GM21515 (cell line): ENCODE results near the gene ANKS4B.
"Not testable (repeated sequence)": the region's sequence is repeated elsewhere in the genome, so short reads cannot be mapped to it uniquely, and the experiment has no call there.

Experiments
- ATAC-seq: cut with Tn5 transposase; IDR thresholded peaks from one replicate; pipeline ENCODE4 v1.9.1; 2021; ENCODE audit not compliant: unreplicated experiment

The ANKS4B gene, protein sequence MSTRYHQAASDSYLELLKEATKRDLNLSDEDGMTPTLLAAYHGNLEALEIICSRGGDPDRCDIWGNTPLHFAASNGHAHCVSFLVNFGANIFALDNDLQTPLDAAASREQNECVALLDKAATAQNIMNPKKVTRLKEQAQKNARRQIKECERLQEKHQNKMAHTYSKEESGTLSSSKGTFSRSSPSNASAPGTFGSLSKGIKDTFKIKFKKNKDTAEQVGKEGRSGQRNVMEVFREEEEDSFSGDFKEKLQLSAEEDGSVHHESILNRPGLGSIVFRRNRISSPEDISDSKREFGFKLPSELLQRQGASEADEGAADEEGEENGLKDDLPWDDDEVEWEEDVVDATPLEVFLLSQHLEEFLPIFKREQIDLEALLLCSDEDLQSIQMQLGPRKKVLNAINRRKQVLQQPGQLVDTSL

DNA sequence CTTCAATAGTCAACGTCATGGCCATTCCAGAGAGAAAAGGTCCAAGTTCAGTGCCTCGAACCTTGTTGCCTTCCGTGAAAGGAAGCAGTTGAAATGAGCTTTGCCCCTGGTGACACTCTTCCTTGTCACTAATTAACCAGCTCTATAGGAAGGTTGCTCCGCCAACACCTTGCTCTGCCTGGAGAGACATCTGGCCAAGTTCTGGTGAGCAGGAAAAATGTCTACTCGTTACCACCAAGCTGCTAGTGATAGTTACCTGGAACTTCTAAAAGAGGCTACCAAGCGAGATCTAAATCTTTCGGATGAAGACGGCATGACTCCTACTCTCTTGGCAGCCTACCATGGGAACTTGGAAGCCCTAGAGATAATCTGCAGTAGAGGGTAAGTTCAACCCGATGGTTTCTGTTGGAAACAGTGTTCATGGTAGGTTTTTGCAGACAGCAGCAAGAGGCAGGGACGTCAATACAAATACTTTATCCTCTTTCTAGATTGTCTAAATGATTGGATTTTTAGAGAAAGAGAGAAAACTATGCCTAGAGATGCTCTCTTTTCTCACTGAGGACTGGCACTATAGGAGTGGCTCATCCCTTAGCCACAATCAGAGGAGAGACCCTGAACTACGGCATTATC, at the start of gene ANKS4B:
ANKS4B (plus strand) TSS at position 179 of the 630 bp plus-strand sequence; CDS start at position 218, 39 bp downstream.
- no peak for ATAC-seq

DNA sequence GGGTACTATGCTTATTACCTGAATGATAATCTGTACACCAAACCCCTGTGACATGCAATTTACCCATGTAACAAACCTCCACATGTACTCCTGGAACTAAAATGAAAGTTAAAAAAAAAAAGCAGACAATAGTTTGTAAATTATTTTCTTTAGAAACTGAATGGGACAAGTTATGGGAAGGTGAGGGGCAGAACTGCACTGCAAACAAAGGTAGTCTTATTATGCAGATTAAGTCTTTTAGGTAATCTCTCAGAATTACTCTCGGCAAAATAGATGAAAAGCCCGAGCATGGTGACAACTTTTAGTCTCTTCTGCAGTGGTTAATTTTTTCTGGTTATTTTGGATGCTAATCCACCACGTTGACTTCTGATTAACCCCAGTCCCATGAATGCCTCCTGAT, 49.5 kb upstream of the ANKS4B start:
- ATAC-seq = no peak

DNA sequence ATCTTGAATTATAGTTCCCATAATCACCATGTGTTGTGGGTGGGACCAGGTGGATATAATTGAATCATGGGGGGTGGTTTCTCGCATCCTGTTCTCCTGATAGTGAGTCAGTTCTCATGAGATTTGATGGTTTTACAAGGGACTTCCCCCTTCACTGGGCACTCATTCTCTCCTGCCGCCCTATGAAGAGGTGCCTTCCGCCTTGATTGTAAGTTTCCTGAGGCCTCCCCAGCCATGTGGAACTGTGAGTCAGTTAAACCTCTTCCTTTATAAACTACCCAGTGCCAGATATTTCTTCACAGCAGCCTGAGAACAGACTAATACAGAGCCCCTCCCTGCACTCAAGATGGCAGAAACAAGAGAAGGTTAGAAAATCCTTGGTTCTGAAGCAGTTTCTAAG, 48.7 kb upstream of the ANKS4B start:
- ATAC-seq = no peak

DNA sequence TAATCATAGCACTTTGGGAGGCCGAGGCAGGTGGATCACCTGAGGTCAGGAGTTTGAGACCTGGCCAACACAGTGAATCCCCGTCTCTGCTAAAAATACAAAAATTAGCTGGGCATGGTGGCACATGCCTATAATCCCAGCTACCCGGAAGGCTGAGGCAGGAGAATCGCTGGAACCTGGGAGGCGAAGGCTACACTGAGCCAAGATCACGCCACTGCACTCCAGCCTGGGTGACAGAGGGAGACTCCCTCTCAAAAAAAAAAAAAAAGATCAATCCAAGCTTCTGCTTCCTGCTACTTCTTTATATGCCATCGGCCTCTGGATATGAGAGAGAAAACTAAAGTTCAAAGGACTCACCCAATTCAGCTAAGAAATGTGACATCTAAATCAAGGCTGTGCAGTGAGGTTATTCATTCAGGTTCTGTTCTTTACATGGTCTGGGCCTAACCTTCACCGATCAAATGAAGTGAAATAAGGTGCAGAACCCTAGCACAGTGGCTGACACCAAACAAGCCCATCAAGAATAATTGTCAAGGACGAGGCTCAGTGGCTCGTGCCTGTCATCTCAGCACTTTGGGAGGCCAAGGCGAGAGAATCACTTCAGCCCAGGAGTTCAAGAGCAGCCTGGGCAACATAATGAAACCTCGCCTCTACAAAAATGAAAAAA, 47.7 kb upstream of the ANKS4B start:
- no peak for ATAC-seq

DNA sequence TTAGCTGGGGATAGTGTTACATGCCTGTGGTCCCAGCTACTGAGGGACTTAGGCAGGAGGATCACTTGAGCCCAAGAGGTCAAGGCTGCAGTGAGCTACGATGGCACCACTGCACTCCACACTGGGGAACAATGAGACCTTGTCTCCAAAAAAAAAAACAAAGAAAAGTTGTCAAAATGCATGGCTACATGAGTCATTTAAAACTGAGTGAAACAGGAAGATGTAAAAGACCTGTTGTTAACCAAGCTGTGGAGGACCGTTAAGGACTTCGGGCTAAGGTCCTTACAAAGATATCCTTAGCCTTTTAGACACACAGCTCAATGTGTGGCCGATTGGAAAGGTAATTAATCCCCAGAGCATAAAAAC, 47.2 kb upstream of the ANKS4B start:
- ATAC-seq = no peak

DNA sequence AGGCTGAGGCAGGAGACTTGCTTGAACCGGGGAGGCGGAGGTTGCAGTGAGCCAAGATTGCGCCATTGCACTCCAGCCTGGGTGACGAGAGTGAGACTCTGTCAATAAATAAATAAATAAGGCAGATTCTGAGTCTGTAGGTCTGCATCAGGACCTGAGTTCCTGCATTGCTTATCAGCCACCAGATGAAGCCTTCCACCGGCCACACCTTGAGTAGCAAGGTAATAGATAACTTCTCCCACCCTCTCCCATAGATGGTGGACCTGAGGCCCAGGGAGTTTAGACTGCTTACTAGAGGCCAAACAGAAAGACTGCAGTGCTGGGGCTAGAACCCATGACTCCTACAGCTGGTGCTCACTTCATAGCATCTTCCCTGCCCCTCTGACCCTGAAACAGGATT, 44.2 kb upstream of the ANKS4B start:
- no peak for ATAC-seq

DNA sequence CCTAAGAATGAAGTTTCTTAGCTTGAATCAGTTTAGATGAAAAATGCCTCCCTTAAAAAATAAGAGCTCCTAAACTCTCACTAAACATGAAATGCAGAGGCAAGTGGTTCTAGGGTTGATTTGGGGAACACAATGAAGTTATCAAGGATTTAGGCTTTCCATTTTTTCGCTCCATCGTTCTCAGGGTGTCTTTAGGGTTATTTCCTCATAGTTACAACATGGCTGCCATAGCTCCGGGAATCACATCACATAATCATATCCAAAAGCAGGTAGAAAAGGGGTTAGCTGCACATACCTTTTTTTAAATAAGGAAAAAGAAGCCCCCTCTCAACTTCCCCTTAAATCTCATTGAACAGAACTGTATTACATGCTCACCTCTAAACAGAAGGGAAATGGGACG, 43.5 kb upstream of the ANKS4B start:
- no peak for ATAC-seq

DNA sequence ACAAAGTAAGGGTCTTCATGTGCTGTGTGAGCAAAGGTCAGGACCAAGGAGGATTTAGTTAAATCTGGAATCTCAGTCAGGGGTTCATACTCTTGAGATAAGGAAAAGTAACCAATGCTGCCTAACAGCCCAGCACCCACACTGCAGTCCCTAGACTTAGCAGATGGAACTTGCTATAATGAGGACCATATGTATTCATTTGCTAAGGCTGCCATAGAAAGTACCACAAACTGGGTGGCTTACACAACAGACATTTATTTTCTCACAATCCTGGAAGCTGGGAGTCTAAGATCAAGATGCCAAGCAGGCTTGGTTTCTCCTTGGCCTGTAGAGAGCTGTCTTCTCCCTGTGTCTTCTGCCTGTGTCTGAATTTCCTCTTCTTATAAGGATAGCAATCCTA, 42.9 kb upstream of the ANKS4B start:
- no peak for ATAC-seq

DNA sequence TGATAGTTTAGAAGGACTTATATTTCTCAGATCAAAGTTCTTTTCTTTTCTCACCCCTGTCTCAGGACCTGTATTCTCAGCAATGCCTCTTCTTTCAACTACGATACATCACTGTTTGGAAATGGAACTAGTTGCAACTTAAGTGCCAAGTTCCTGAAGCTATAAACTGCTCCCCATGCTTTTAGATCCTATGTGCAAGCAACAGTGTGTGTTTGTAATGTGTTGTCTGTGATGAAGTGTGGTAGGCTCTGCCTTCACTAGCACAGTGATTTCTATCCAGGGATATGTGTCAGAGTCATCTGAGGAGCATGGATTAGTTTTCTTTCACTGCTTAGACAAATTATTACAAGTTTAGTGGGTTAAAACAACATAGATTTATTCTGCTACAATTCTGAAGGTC, 40.5 kb upstream of the ANKS4B start:
- no peak for ATAC-seq

DNA sequence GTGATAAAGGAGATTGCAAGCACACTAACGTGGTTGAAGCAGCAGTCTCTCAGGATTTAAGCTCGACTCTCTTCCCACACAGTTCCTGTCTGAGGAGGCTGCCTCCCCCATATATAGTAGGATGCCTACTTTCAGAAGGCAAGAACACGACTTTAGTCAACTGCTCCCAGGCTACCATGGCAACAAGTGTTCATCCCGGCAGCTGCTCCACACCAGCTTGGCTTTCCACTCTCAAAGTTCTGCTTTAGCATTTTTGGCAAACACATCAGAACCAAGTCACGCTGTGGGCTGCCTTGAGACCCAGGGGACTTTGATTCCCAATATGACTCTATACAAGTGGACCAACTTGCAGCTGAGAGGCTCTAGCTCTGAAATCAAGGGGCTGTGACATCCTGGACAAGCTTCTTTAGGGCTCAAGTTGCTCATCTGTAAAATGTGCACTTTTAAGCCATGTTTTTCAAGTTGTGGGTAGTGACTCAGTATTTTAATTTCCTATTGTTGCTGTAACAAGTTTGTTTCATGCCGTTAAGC, 38.7 kb upstream of the ANKS4B start:
- ATAC-seq = no peak

DNA sequence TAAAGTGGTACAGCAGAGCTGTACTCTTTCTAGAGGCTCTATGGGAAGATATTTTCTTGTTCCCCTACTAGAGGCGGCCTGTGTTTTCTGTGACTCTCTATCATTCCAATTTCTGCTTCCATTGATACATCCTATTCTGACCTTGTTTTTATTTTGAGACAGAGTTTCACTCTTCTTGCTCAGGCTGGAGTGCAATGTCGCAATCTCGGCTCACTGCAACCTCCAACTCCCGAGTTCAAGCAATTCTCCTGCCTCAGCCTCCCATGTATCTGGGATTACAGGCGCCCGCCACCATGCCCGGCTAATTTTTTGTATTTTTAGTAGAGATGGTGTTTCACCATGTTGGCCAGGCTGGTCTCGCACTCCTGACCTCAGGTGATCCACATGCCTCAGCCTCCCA, 38.2 kb upstream of the ANKS4B start:
- not testable (repeated sequence) for ATAC-seq

DNA sequence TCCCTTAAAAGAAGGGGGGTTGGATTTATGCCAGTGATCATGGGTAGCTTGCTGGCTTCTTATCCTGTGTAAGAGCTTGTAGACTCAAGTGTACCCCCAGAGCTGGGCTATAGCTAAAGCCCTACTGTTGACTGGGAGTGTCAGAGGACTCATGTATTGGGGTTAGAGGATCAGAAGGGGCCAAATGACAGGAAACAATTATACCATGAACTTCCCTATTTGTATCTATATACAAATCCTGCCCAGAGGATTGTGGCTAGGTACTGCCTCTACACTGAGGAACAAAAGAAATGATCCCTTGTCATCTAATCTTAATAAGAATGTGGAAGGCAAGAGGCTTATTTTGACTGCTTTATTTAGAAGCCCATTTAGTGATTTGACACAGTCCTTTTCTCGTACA, 36.4 kb upstream of the ANKS4B start:
- no peak for ATAC-seq

DNA sequence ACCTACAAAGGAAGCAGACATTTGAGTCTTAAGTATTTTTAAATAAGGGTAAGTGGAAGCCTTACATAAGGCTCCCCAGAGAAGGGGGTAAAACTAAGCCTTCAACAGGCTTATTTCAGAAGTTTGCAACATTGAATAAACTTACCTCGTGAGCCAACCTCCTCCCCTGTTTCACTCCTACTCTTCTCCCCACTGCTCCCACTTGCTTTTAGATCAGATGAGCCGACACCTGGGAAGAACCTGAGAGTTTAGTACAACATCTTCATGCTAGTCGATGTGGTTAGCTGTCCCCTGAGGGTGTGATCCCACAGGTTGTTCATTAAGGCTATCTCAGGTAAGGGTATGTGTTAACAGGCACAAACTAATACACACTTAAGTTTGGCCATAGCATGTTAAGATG, 35.9 kb upstream of the ANKS4B start:
- ATAC-seq = no peak

DNA sequence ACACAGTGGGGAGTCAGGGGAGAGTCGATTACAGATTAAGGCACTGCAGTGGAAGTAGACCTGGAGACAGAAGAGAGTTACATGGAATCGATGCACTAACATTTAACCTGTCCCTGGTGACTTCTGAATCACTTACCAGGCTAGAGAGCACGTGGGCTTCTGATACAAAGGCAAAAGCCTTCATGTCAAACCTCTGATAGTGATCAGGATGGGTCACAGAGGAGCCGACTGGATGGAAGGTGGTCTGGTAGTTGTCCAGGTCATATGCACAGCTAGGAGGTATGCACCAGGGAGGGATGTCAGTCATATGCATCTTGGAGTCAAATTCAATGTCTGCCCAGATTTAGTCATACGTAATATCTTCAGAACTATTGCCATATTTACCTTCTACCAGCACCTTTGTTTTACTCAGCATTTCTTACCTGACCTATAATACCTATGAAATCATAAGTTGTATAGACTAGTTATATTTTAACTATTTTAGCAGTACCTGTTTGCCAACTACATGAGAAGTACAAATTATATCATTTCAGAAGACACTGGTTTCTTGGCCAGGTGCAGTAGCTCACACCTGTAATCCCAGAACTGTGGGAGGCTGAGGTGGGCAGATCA, 33.8 kb upstream of the ANKS4B start:
- ATAC-seq = no peak

DNA sequence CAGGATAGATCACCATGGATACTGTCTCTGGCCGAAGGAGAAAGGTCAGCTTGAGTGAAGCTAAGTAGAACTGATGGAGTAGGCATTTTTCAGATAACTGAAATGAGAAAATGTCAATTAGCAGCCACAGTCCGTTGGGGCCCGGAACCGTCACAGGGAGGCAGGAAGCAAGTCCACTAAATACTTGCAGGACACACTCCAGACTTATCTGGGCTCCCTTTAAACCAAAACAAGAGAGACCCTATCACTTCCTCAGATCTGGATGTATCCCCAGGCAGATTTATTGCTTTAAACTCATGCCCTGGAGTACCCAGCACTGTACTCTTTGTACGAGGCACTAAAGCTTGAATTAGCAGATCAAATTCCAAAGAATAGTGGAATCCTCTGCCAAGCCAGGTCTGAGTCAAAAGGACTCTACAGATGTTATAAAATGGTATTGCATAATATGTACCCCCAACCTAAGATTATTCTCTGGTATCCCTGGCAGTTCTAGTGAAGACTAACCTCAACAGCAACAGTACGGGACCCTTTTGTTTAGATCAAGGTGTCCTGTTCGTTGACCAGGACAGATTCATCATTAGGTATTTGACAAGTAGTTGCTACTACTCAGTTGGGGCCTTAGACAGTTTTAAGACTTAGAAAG, 30.2 kb upstream of the ANKS4B start:
- no peak for ATAC-seq

DNA sequence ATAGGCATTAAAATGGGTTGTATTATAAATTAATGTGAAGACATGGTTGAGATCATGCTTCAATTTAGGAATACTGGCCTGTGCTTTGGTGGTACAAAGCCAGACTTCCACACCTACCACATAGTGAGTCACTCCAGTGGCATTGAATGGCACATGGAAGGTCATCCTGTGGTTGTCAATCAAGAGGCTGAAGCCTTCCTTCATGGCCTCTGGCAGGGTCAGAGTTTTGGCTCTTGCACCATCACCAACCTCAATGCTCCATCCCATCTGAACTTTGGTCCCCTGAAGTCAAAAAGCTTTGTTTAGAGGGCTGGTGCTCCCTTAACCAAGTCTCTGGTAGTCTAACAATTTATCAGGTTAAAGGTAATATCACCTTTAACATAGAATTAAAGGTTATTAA, 28.2 kb upstream of the ANKS4B start:
- ATAC-seq = no peak

DNA sequence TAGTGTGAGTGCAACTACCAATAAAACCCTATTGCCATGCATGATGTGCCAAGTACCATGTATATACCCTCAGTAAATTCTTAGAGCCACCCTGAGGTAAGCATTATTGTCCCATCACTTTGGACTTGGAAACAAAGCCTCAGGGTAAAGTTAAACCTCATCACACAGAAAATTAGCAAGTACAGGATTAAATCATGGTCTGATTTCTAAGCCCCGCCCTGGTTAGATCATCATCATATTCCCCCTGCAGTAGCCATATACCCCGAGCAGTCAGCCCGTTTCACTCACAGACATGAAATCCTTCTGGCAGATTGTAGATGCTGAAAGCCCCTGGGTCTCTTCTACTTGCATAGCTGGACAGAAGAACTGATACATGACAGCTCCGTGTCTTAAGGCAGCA, 26.9 kb upstream of the ANKS4B start:
- ATAC-seq = no peak

DNA sequence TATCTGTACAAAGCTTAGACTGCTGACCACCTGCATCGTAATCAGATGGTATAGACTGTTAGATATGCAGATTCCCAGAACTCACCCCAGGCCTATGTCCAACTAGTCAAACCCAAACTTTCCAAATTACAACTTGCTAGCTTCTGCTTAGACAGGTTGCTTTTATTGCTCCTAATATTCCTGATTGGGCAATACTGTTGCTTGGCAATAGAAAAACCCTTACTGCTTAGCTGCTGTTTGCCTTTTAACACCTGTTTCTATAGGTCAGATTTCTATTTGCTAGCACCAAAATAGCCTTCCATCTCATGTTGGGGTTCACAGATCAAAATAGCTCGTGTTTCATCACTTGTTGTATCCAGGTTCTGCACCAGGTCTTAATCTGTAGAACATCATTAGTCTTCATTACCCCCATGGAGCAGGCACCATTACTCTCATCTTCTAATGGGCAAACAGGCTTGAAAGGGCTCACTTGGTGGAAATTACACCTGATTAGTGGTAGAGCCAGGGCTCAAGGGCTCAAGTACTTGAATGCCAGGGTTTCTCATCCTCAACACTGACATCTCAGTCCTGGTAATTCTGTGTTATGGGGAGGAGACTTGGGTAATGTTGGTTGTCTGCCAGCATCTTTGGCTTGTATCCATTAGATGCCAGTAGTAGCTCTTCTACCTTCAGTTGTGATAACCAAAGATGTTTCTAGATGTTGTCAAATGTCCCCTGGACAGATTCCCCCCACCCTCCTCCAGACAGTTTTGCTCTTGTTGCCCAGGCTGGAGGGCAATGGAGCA, 24.9 kb upstream of the ANKS4B start:
- no peak for ATAC-seq

DNA sequence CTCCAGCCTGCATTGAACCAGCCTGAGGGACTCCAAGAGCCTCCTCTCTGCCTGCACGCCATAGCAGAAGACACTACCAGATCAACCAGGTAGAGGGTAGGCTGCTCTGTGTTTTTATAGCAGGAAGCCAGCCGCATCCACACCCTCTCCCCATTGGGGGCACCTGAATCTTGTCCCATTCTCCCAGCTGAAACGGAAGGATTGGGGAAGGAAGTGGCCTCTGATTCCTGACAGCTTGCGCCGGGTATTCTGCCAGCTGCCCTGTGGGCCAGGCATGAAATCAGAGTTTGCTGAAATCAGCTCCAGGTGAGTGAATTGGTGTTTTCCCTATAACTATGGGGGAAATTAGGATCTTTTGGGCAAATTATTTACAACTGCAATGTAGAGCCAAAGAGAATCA, 22.0 kb upstream of the ANKS4B start, which contains the start of gene ZP2:
ZP2 (minus strand) TSS at position 89 of the 400 bp plus-strand sequence; CDS start at position 62, 27 bp downstream.
- no peak for ATAC-seq

DNA sequence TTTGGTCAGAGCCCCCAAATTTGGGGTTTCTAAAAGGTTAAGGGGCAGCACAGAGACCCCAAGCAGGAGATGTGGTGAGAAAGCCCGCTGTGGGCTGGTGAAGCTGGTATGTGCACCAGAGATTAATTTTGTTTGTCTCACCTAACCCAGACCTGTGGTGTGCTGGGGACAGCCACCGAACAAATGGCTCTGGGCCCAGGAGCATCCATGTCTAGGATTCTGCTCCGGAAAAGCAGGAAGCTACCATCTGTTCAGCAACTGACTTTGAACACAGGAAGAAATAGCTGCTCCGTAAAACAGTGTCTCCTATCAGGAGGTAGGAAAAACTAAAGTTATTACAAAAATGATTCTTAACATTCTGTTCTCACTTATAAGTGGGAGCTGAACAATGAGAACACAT, 19.4 kb upstream of the ANKS4B start:
- no peak for ATAC-seq
